Peyer's patch (tissue), 4 donors: ENCODE data around the gene ATP5PO. TPM values are rescaled to one million over a fixed set of nuclear protein-coding genes. Genes with fewer than 3 reads are reported as not detected.

ENCODE experiments used
- DNase-seq, 3 donors: peaks; one replicate each; pipeline ENCODE4 v3.0.0-alpha.2; 2017 to 2019
- H3K27ac ChIP-seq, 4 donors: fragments of 200-600 bp; sonication (generic); one replicate each; pipeline ENCODE4 v1.5.1; 2016 to 2019
- H3K27me3 ChIP-seq, 2 donors: fragments of 200-600 bp; sonication (generic); one replicate each; pipeline ENCODE4 v1.5.1; 2019
- H3K36me3 ChIP-seq, 3 donors: fragments of 200-600 bp; sonication (generic); one replicate each; pipeline ENCODE4 v1.5.1; 2016 to 2019
- H3K4me1 ChIP-seq, 4 donors: fragments of 200-600 bp; sonication (generic); one replicate each; pipeline ENCODE4 v1.5.1; 2016 to 2019
- H3K4me3 ChIP-seq, 4 donors: fragments of 200-600 bp; sonication (generic); 1 replicate in 3 of 4; 2 replicates in 1 of 4; pipeline ENCODE4 v1.5.1; 2016 to 2019; ENCODE audit warnings: mild to moderate bottlenecking in 1 of 4
- H3K9me3 ChIP-seq, 4 donors: fragments of 200-600 bp; sonication (generic); one replicate each; pipeline ENCODE4 v1.5.1; 2016 to 2019; ENCODE audit warnings: mild to moderate bottlenecking in 1 of 4
- CTCF ChIP-seq, 6 experiments: fragments of 450-650 bp in 4 of 6; fragments of 200-600 bp in 2 of 6; sonication (generic) in 1 of 6; IDR thresholded peaks; one replicate each; pipeline ENCODE4 v1.5.1; 2017 to 2019; ENCODE audit warnings: antibody characterized with exemption in 6 of 6, mild to moderate bottlenecking in 3 of 6, moderate library complexity in 1 of 6
- POLR2A ChIP-seq, 2 donors: fragments of 450-650 bp; IDR thresholded peaks; one replicate each; pipeline ENCODE4 v1.5.1; 2017; ENCODE audit warnings: antibody characterized with exemption in 2 of 2, mild to moderate bottlenecking in 2 of 2, moderate library complexity in 2 of 2
- total RNA-seq, 4 donors: library from RNA; depleted of rRNA; stranded (reverse); fragments of >200 nt; gene quantifications; one replicate each; pipeline ENCODE4 v1.1.0, GENCODE V29; 2016

ATP5PO gene
- total RNA-seq, 4 donors from 2014 or later, result 178 to 291 (median 203) TPM

DNA sequence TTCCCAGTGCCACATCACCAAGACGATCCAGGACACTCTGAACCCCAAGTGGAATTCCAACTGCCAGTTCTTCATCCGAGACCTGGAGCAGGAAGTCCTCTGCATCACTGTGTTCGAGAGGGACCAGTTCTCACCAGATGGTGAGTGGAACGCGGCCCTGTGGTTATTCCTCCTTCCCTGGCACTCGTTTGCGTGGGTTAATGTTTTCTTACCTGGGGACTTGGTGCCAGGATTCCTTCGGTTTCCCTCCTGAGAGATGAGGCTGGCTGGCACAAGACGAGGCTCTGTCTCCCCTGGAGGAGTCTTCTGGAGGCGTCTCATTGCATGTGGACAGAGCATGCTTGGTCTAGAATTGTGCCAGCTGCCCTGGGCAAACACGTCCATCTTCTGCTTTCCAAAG lies 29.3 kb downstream of the ATP5PO start:
- no peak overlapping the region for H3K27ac ChIP-seq
- H3K36me3 ChIP-seq, result no peaks in the 10 kb centered on the region
- no peaks in the 10 kb centered on the region for H3K4me1 ChIP-seq
- no peak for DNase-seq
- no peak overlapping the region for H3K4me3 ChIP-seq
- TF ChIP-seq CTCF (IDR thresholded peaks at IDR 0.05), result no peak
- TF ChIP-seq POLR2A (IDR thresholded peaks at IDR 0.05), result no peak
- H3K9me3 ChIP-seq, result no peaks in the 10 kb centered on the region
- no peaks in the 10 kb centered on the region for H3K27me3 ChIP-seq

DNA sequence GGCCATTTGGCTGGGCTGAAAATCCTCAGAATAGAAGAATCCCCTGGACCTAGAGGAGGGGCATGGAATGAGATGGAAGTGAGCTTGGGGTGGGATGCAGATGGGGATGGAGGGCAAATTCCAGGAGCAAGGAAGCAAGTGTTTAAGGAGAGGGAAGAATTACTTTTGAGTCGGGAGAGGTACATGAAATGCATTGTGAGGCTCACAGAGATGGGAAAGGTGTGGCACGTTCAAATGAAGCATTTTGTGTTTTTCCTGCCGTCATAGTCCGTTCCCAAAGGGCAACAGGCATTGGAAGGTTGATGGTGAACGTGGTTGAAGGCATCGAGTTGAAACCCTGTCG lies 30.5 kb downstream of the ATP5PO start:
- Histone ChIP-seq H3K36me3 (no peaks in the 10 kb centered on the region), H3K4me1 (no peaks in the 10 kb centered on the region), H3K27me3 (no peaks in the 10 kb centered on the region), H3K4me3 (no peak overlapping the region), H3K27ac (no peak overlapping the region), H3K9me3 (no peaks in the 10 kb centered on the region)
- no peak for DNase-seq
- no peak for TF ChIP-seq CTCF (IDR thresholded peaks at IDR 0.05)
- no peak for TF ChIP-seq POLR2A (IDR thresholded peaks at IDR 0.05)

- H3K4me3 ChIP-seq, result no peak overlapping the region
- no peaks in the 10 kb centered on the region for H3K9me3 ChIP-seq
- H3K36me3 ChIP-seq, result no peaks in the 10 kb centered on the region
- no peak for DNase-seq
- H3K27ac ChIP-seq, result no peak overlapping the region
- H3K4me1 ChIP-seq, result no peaks in the 10 kb centered on the region
- TF ChIP-seq POLR2A (IDR thresholded peaks at IDR 0.05), result no peak
- TF ChIP-seq CTCF (IDR thresholded peaks at IDR 0.05), result no peak
- H3K27me3 ChIP-seq, result no peaks in the 10 kb centered on the region
Measured at GRCh38 chr21:33884376-33885171, 31.0 kb downstream of the ATP5PO start.

DNA sequence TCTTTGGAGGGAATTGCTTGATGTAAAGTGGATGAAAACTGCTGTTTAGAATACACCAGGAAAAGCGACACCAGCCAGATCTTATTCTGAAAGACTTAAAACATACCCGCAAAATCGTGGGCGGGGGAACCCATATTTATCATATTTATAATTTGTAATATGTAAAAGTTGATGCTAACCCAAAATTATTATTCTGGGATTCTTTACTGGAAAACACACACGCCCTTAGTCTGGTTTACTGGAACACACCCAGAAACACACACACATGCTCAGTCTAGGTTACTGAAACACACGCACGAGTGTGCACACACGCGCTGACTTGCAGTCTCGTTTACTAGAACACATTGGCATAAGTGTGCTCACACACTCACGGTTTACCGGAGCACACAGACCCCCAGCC lies 32.5 kb downstream of the ATP5PO start:
- H3K4me1 ChIP-seq, result no peaks in the 10 kb centered on the region
- no peaks in the 10 kb centered on the region for H3K9me3 ChIP-seq
- no peaks in the 10 kb centered on the region for H3K36me3 ChIP-seq
- H3K27me3 ChIP-seq, result no peaks in the 10 kb centered on the region
- no peak for DNase-seq
- H3K27ac ChIP-seq, result no peak overlapping the region
- H3K4me3 ChIP-seq, result no peak overlapping the region
- TF ChIP-seq POLR2A (IDR thresholded peaks at IDR 0.05) (no peak), CTCF (IDR thresholded peaks at IDR 0.05) (no peak)

DNA sequence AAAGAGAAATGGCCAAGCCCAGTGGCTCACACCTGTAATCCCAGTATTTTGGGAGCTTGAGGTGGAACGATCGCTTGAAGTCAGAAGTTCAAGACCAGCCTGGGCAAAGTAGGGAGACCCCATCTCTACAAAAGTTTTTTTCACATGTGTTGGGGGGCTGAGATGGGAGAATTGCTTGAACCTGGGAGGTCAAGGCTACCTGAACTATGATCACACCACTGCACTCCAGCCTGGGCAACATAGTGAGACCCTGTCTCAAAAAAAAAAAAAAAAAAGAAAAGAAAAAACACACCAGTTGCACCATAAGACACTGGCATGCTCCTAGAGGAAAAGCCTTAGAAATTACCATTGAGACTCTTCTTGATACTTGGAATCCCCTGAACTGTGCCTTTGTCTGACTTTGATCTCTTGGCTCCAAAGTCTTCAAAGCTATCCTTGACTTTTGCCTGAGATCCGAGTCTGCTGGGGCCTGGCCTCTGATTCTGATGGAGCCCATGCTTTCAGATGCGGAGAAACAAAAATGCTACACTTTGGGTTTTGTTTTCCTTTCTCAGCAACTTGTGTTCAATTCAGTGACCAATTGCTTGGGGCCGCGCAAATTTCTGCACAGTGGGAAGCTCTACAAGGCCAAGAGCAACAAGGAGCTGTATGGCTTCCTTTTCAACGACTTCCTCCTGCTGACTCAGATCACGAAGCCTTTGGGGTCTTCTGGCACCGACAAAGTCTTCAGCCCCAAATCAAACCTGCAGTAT lies 33.7 kb downstream of the ATP5PO start:
- Histone ChIP-seq H3K36me3 (no peaks in the 10 kb centered on the region), H3K4me1 (no peaks in the 10 kb centered on the region), H3K9me3 (no peaks in the 10 kb centered on the region), H3K27me3 (no peaks in the 10 kb centered on the region), H3K4me3 (no peak overlapping the region), H3K27ac (no peak overlapping the region)
- TF ChIP-seq CTCF (IDR thresholded peaks at IDR 0.05), result no peak
- TF ChIP-seq POLR2A (IDR thresholded peaks at IDR 0.05), result no peak
- DNase-seq, result no peak
